ENCODE results near the gene INSRR.

Gene INSRR

DNA sequence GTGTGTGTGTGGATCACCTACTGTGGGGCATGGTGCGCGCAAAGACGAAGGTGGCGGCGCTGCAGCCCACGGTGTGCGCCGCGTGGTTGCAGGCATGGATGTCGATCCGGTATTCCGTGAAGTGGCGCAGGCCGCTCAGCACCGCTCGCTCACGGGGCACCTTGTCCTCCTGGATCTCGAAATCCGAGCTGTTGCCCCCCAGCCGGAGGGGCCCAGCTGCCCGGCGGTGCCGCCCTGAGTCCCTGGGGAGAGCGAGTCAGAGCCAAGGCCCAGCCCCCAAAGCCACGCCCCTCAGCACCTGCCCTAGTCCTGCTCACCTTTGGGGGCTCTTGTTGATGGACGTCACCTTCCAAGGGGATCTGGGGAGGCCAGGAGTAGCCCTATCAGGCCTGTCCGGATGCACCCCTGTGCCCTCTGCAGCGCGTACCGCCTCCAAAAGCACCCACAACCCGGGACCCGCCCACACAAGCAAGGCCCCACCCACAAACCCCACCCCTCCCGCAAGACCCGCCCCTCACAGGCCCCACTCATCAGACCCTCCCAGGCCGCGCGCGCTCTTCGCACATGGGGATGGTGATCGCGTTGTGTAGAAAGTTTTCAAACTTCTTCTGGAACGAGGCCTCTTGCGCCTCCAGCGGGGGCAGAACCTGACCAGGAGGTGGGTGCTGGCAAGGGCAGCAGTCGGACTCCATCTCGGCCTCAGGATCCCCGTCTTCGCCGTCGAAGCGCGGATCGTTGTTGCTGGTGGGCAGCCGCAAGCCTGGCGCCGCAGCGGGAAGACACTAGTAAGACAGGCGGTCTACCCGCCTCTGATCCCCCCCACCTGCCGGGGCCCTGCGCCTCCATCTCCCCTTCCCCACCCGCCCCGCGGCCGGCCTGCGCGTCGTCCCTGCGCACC is 13.6 kb downstream of the INSRR start:
- Histone ChIP-seq H3K27me3 (ENCODE audit: control insufficient read depth, insufficient read depth, low read length) (peaks cover 78% of the 10 kb centered on the region), H3K4me2 (ENCODE audit: low read length) (no peak overlapping the region), H3K9me3 (replicated peaks; ENCODE audit: low read length) (no peaks in the 10 kb centered on the region), H3K4me1 (ENCODE audit: control insufficient read depth, insufficient read depth, low read length) (no peaks in the 10 kb centered on the region), H3K9ac (ENCODE audit: low read depth, low read length) (no peak overlapping the region), H3K4me3 (ENCODE audit: low read length) (no peak overlapping the region), H3K36me3 (ENCODE audit: insufficient read depth, low read length) (no peaks in the 10 kb centered on the region)

- Histone ChIP-seq H3K4me1 (ENCODE audit: control insufficient read depth, insufficient read depth, low read length) (no peaks in the 10 kb centered on the region), H3K4me3 (ENCODE audit: low read length) (no peak overlapping the region), H3K27me3 (ENCODE audit: control insufficient read depth, insufficient read depth, low read length) (peaks cover 81% of the 10 kb centered on the region), H3K36me3 (ENCODE audit: insufficient read depth, low read length) (no peaks in the 10 kb centered on the region), H3K4me2 (ENCODE audit: low read length) (no peak overlapping the region), H3K9me3 (replicated peaks; ENCODE audit: low read length) (no peaks in the 10 kb centered on the region), H3K9ac (ENCODE audit: low read depth, low read length) (no peak overlapping the region)
Observed at GRCh38 chr1:156844638-156845037, 14.3 kb downstream of the INSRR start.

DNA sequence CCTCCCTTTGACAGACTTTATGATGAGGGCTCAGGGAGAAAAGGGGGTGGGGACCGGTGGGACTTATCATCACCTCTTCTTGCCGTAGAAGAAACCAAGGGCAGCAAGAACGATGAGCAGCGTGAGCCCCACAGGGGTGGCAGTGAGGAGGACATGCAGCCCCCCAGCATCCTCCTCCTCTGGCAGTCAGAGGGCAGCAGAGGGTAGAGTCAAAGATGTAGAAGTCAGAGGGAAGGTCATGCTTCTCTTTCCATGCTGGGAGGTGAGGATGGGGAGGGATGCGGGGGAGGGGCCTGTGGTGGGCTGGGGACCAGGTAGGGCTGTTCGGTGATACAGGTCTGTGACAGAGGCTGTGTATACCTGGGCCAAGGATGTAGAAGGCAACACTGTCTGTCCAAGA is 14.8 kb downstream of the INSRR start:
- Histone ChIP-seq H3K9me3 (replicated peaks; ENCODE audit: low read length) (no peaks in the 10 kb centered on the region), H3K9ac (ENCODE audit: low read depth, low read length) (no peak overlapping the region), H3K27me3 (ENCODE audit: control insufficient read depth, insufficient read depth, low read length) (peaks cover 84% of the 10 kb centered on the region), H3K4me2 (ENCODE audit: low read length) (no peak overlapping the region), H3K4me1 (ENCODE audit: control insufficient read depth, insufficient read depth, low read length) (no peaks in the 10 kb centered on the region), H3K36me3 (ENCODE audit: insufficient read depth, low read length) (no peaks in the 10 kb centered on the region), H3K4me3 (ENCODE audit: low read length) (no peak overlapping the region)

- Histone ChIP-seq H3K4me3 (ENCODE audit: low read length) (no peak overlapping the region), H3K4me1 (ENCODE audit: control insufficient read depth, insufficient read depth, low read length) (no peaks in the 10 kb centered on the region), H3K9me3 (replicated peaks; ENCODE audit: low read length) (no peaks in the 10 kb centered on the region), H3K4me2 (ENCODE audit: low read length) (no peak overlapping the region), H3K36me3 (ENCODE audit: insufficient read depth, low read length) (no peaks in the 10 kb centered on the region), H3K27me3 (ENCODE audit: control insufficient read depth, insufficient read depth, low read length) (peaks cover 86% of the 10 kb centered on the region), H3K9ac (ENCODE audit: low read depth, low read length) (no peak overlapping the region)
Observed at GRCh38 chr1:156842618-156843300, 16.2 kb downstream of the INSRR start.

DNA sequence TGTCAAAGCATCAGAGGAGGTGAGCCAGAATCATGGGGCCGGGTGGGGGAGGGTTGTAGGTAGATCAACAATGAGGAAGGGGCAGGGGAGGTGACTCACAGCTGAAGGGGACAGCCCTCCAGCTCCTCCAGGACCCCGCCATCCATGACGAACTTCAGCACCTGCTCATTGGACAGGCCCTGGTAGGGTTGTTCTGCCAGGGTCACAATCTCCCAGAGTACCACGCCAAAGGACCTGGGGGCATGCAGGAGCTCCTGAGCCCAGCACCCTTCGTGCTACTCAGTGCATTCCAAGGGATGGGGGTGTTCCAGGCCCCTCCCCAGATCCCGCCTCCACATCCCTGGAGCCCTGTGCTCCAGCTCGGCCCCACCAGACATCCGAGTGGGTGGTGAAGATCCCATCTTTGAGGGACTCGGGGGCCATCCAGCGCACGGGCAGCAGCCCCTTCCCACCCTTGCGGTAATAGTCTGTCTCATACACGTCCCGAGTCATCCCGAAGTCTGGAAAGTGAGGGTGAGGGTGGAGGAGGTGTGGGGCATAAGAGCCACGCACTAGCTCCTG is 17.5 kb downstream of the INSRR start:
- H3K36me3 ChIP-seq (ENCODE audit: insufficient read depth, low read length): no peaks in the 10 kb centered on the region
- H3K9me3 ChIP-seq (replicated peaks; ENCODE audit: low read length): no peaks in the 10 kb centered on the region
- no peak overlapping the region for H3K9ac ChIP-seq (ENCODE audit: low read depth, low read length)
- H3K4me3 ChIP-seq (ENCODE audit: low read length): no peak overlapping the region
- peaks cover 86% of the 10 kb centered on the region for H3K27me3 ChIP-seq (ENCODE audit: control insufficient read depth, insufficient read depth, low read length)
- no peak overlapping the region for H3K4me2 ChIP-seq (ENCODE audit: low read length)
- H3K4me1 ChIP-seq (ENCODE audit: control insufficient read depth, insufficient read depth, low read length): no peaks in the 10 kb centered on the region

GRCh38 chr1:156840898-156841279 is 18.0 kb downstream of the INSRR start:
- H3K4me3 ChIP-seq (ENCODE audit: low read length): no peak overlapping the region
- H3K4me2 ChIP-seq (ENCODE audit: low read length): no peak overlapping the region
- no peak overlapping the region for H3K9ac ChIP-seq (ENCODE audit: low read depth, low read length)
- H3K9me3 ChIP-seq (replicated peaks; ENCODE audit: low read length): no peaks in the 10 kb centered on the region
- H3K27me3 ChIP-seq (ENCODE audit: control insufficient read depth, insufficient read depth, low read length): peaks cover 86% of the 10 kb centered on the region
- H3K36me3 ChIP-seq (ENCODE audit: insufficient read depth, low read length): no peaks in the 10 kb centered on the region
- no peaks in the 10 kb centered on the region for H3K4me1 ChIP-seq (ENCODE audit: control insufficient read depth, insufficient read depth, low read length)

DNA sequence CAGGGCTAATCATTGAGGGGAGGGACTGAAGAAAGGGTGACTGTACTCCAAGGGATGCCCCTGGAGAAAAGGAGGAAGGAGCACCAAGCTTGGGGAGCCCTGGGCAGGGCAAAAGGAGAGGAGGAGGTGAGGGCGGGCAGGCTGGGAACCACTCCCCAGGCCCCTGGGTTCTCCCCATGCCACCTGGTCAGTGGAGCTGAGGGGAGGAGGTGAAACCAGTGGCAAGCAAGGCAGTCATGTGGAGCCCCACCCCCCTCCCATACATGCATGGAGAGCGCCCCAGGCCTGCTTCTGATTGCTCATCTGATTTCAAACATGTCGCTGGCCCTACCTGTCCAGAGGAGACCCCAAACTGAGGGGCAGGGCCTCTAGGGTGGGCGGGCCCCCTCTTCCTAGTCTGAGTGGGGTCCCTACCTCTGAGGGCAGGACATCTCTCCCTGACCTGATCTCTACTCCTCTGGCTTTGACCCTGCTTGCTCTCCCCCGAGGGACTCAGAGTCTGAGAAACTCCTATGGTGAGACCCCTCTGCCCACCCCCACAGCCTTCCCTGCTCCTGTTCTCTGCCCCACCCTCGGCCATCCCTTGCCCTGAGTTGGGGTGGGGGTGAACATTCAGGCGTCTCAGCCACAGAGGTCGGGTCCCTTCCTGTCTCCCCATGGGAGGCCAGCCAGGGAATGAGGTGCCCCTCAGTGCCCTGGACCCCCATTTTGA is 18.6 kb downstream of the INSRR start:
- no peaks in the 10 kb centered on the region for H3K4me1 ChIP-seq (ENCODE audit: control insufficient read depth, insufficient read depth, low read length)
- H3K27me3 ChIP-seq (ENCODE audit: control insufficient read depth, insufficient read depth, low read length): peaks cover 86% of the 10 kb centered on the region
- no peak overlapping the region for H3K9ac ChIP-seq (ENCODE audit: low read depth, low read length)
- H3K4me3 ChIP-seq (ENCODE audit: low read length): no peak overlapping the region
- no peak overlapping the region for H3K4me2 ChIP-seq (ENCODE audit: low read length)
- H3K9me3 ChIP-seq (replicated peaks; ENCODE audit: low read length): no peaks in the 10 kb centered on the region
- no peaks in the 10 kb centered on the region for H3K36me3 ChIP-seq (ENCODE audit: insufficient read depth, low read length)

DNA sequence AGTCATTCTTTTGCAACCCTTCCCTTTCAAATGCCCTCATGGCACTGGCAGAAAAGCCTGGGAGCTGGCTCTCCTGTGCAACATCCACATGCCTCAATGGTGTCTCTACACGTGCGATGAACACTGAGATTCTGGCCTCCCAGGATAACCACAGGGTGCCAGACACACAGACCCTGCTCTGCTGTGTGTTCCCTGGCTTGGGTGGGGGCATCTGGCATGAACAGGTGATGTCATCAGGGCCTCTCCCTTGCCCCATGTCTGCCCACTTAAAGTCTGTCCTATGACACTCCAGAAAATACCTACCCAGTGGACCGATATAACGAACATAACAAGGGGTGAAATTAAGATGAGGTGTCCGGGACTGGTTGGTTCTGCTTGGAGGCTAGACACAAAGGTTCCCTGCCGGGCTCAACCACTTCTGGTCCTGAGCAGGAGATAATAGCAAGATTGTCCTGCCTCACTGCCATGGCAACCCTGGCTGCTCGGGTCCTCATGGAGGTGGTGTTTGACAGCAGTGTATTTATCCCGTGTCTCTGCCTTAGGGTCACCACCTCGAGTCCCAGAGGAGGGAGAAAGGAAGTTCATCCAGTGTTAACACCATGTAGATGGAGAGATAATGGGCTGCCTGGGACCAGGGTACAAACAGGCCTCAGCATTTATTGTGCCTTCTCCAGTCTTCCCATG is 19.3 kb downstream of the INSRR start:
- H3K9me3 ChIP-seq (replicated peaks; ENCODE audit: low read length): no peaks in the 10 kb centered on the region
- no peaks in the 10 kb centered on the region for H3K4me1 ChIP-seq (ENCODE audit: control insufficient read depth, insufficient read depth, low read length)
- no peak overlapping the region for H3K9ac ChIP-seq (ENCODE audit: low read depth, low read length)
- H3K36me3 ChIP-seq (ENCODE audit: insufficient read depth, low read length): no peaks in the 10 kb centered on the region
- H3K27me3 ChIP-seq (ENCODE audit: control insufficient read depth, insufficient read depth, low read length): peaks cover 86% of the 10 kb centered on the region
- no peak overlapping the region for H3K4me2 ChIP-seq (ENCODE audit: low read length)
- H3K4me3 ChIP-seq (ENCODE audit: low read length): no peak overlapping the region

GRCh38 chr1:156838972-156839371 is 19.9 kb downstream of the INSRR start:
- no peak overlapping the region for H3K9ac ChIP-seq (ENCODE audit: low read depth, low read length)
- no peaks in the 10 kb centered on the region for H3K36me3 ChIP-seq (ENCODE audit: insufficient read depth, low read length)
- H3K4me2 ChIP-seq (ENCODE audit: low read length): no peak overlapping the region
- no peak overlapping the region for H3K4me3 ChIP-seq (ENCODE audit: low read length)
- H3K4me1 ChIP-seq (ENCODE audit: control insufficient read depth, insufficient read depth, low read length): no peaks in the 10 kb centered on the region
- peaks cover 88% of the 10 kb centered on the region for H3K27me3 ChIP-seq (ENCODE audit: control insufficient read depth, insufficient read depth, low read length)
- no peaks in the 10 kb centered on the region for H3K9me3 ChIP-seq (replicated peaks; ENCODE audit: low read length)

DNA sequence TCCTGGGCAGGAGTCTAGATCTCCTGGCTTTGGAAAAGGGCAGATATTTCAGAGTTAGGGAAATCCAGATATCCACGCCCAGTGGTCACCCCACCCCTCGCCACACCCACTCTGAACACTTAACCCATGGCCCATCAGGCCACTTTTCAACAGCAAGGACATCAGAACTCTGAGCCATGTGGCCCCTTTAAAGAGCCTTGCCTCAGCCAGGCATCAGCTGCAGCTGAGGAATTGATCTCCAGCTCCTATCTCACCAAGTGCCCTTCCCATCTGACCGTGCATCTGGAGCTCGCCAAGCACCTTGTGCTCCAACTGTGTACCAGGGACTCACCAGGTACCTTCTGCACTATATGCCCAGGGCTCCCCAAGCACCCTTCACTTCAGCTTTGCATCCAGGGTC is 22.0 kb downstream of the INSRR start:
- Histone ChIP-seq H3K27me3 (ENCODE audit: control insufficient read depth, insufficient read depth, low read length) (peaks cover 86% of the 10 kb centered on the region), H3K4me1 (ENCODE audit: control insufficient read depth, insufficient read depth, low read length) (no peaks in the 10 kb centered on the region), H3K4me3 (ENCODE audit: low read length) (no peak overlapping the region), H3K4me2 (ENCODE audit: low read length) (no peak overlapping the region), H3K9me3 (replicated peaks; ENCODE audit: low read length) (no peaks in the 10 kb centered on the region), H3K36me3 (ENCODE audit: insufficient read depth, low read length) (no peaks in the 10 kb centered on the region), H3K9ac (ENCODE audit: low read depth, low read length) (no peak overlapping the region)

All from skeletal muscle satellite cell (primary cell).